Thymus (tissue), 11 donors: Measurements from ENCODE around the gene BAZ2B. TPM values are rescaled to one million over a fixed set of nuclear protein-coding genes. Genes with fewer than 3 reads are reported as not detected.

ENCODE experiments used
- DNase-seq, 9 donors: peaks; one replicate each; pipeline ENCODE4 v3.0.0-alpha.2; 2013; ENCODE audit warnings: low spot score in 9 of 9, low read depth in 6 of 9, missing footprints in 1 of 9
- H3K27ac ChIP-seq, 2 donors: one replicate each; pipeline ENCODE4 v1.5.1; 2013; ENCODE audit warnings: control low read depth in 1 of 2, low read depth in 1 of 2, low read length in 1 of 2, mild to moderate bottlenecking in 1 of 2, moderate library complexity in 1 of 2
- H3K27me3 ChIP-seq, 2 donors: one replicate each; pipeline ENCODE4 v1.5.1; 2013; ENCODE audit warnings: low read length in 1 of 2; ENCODE audit not compliant: control insufficient read depth in 2 of 2, insufficient read depth in 1 of 2
- H3K36me3 ChIP-seq, 2 donors: one replicate each; pipeline ENCODE4 v1.5.1; 2013; ENCODE audit warnings: low read length in 1 of 2, mild to moderate bottlenecking in 1 of 2, moderate library complexity in 1 of 2; ENCODE audit not compliant: control insufficient read depth in 2 of 2, insufficient read depth in 2 of 2
- H3K4me1 ChIP-seq, 2 donors: one replicate each; pipeline ENCODE4 v1.5.1; 2013; ENCODE audit warnings: low read length in 2 of 2; ENCODE audit not compliant: control insufficient read depth in 2 of 2, insufficient read depth in 2 of 2
- H3K4me3 ChIP-seq, 2 donors: one replicate each; pipeline ENCODE4 v1.5.1; 2013; ENCODE audit warnings: low read length in 2 of 2, control low read depth in 1 of 2, mild to moderate bottlenecking in 1 of 2
- H3K9me3 ChIP-seq, 2 donors: one replicate each; pipeline ENCODE4 v1.5.1; 2013; ENCODE audit warnings: low read length in 1 of 2, mild to moderate bottlenecking in 1 of 2; ENCODE audit not compliant: control insufficient read depth in 2 of 2, insufficient read depth in 1 of 2
- WGBS: extraction: QIAGEN DNeasy Blood & Tissue Kit; methylation state at CpG from one replicate; pipeline ENCODE4 v1.1.7; 2013; 5-methylcytosine and 5-hydroxymethylcytosine counted together
- polyA plus RNA-seq: library from polyadenylated mRNA; stranded (reverse); fragments of 200-250 nt; gene quantifications from one replicate; pipeline ENCODE4 v1.2.3, GENCODE V29; 2013
- total RNA-seq: library from RNA; stranded (reverse); fragments of 120-200 nt; gene quantifications from one replicate; pipeline ENCODE4 v1.2.4, GENCODE V29; 2013
- donor health status: healthy.

The BAZ2B gene
- total and polyA plus RNA-seq, 2 donors = 16.9 to 43.3 TPM

DNA sequence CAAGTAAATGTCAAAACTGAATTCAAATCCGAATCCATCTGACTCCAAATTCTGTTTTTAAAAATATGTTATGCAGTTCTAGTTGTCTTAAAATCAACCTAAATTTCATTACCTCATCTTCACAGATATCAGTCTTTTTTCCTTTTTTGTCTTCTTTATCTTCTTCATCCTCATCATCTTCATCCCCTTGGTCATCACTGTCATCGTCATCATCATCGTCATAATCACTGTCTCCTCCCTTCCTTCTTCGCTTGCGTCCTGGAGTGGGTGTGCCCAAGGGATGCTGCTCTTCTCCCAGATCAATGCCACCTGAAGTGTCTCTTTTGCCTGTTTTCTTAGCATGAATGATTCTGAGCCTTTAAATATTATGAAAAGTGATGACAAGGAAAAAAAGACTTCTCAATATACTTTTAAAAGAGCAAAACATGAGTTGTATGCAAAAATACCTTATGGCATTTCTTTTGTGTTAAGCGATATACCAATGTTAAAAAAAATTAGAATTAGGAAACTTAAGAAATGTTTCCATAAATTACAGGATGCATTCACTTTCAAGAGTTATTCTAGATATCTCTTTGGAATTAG is 233.8 kb downstream of the BAZ2B start:
- no peak overlapping the region for H3K4me3 ChIP-seq
- H3K4me1 ChIP-seq = no peaks in the 10 kb centered on the region
- DNase-seq = no peak
- peaks cover 6 to 15% of the 10 kb centered on the region in 2 donors for H3K36me3 ChIP-seq
- H3K9me3 ChIP-seq = no peaks in the 10 kb centered on the region
- WGBS = 98% methylated on average over 6 of the region's 6 CpGs
- no peak overlapping the region for H3K27ac ChIP-seq
- no peaks in the 10 kb centered on the region for H3K27me3 ChIP-seq

- H3K27me3 ChIP-seq = no peaks in the 10 kb centered on the region
- peaks cover 6 to 15% of the 10 kb centered on the region in 2 donors for H3K36me3 ChIP-seq
- H3K27ac ChIP-seq = no peak overlapping the region
- H3K9me3 ChIP-seq = no peaks in the 10 kb centered on the region
- H3K4me3 ChIP-seq = no peak overlapping the region
- DNase-seq = no peak
- H3K4me1 ChIP-seq = no peaks in the 10 kb centered on the region
Observed at GRCh38 chr2:159381574-159381973, 234.8 kb downstream of the BAZ2B start.

GRCh38 chr2:159380685-159381239 is 235.6 kb downstream of the BAZ2B start:
- 100% methylated on average over 1 of the region's 1 CpG for WGBS
- no peaks in the 10 kb centered on the region for H3K27me3 ChIP-seq
- H3K9me3 ChIP-seq = no peaks in the 10 kb centered on the region
- H3K27ac ChIP-seq = no peak overlapping the region
- peaks cover 5 to 12% of the 10 kb centered on the region in 2 donors for H3K36me3 ChIP-seq
- no peak for DNase-seq
- no peak overlapping the region for H3K4me3 ChIP-seq
- H3K4me1 ChIP-seq = no peaks in the 10 kb centered on the region

- H3K36me3 ChIP-seq = peaks cover 2 to 7% of the 10 kb centered on the region in 2 donors
- no peaks in the 10 kb centered on the region for H3K9me3 ChIP-seq
- 0% methylated on average over 1 of the region's 1 CpG for WGBS
- no peaks in the 10 kb centered on the region for H3K27me3 ChIP-seq
- no peaks in the 10 kb centered on the region for H3K4me1 ChIP-seq
- no peak overlapping the region for H3K27ac ChIP-seq
- H3K4me3 ChIP-seq = no peak overlapping the region
- DNase-seq = no peak
Observed at GRCh38 chr2:159379181-159379580, 237.2 kb downstream of the BAZ2B start.

- no peaks in the 10 kb centered on the region for H3K4me1 ChIP-seq
- DNase-seq = no peak
- H3K9me3 ChIP-seq = no peaks in the 10 kb centered on the region
- no peaks in the 10 kb centered on the region for H3K27me3 ChIP-seq
- H3K36me3 ChIP-seq = peaks cover 5 to 14% of the 10 kb centered on the region in 2 donors
- H3K4me3 ChIP-seq = no peak overlapping the region
- H3K27ac ChIP-seq = no peak overlapping the region
Observed at GRCh38 chr2:159375241-159375640, 241.1 kb downstream of the BAZ2B start.

GRCh38 chr2:159371506-159371905 is 244.8 kb downstream of the BAZ2B start:
- no peak for DNase-seq
- no peak overlapping the region for H3K4me3 ChIP-seq
- peaks cover 5 to 19% of the 10 kb centered on the region in 2 donors for H3K36me3 ChIP-seq
- 49% methylated on average over 2 of the region's 2 CpGs for WGBS
- H3K27me3 ChIP-seq = no peaks in the 10 kb centered on the region
- no peaks in the 10 kb centered on the region for H3K4me1 ChIP-seq
- H3K27ac ChIP-seq = no peak overlapping the region
- no peaks in the 10 kb centered on the region for H3K9me3 ChIP-seq

- peaks cover 8 to 13% of the 10 kb centered on the region in 2 donors for H3K36me3 ChIP-seq
- DNase-seq = no peak
- no peaks in the 10 kb centered on the region for H3K4me1 ChIP-seq
- H3K27me3 ChIP-seq = no peaks in the 10 kb centered on the region
- no peak overlapping the region for H3K27ac ChIP-seq
- H3K9me3 ChIP-seq = no peaks in the 10 kb centered on the region
- no peak overlapping the region for H3K4me3 ChIP-seq
- WGBS = 98% methylated on average over 3 of the region's 3 CpGs
Observed at GRCh38 chr2:159366538-159366937, 249.8 kb downstream of the BAZ2B start.

DNA sequence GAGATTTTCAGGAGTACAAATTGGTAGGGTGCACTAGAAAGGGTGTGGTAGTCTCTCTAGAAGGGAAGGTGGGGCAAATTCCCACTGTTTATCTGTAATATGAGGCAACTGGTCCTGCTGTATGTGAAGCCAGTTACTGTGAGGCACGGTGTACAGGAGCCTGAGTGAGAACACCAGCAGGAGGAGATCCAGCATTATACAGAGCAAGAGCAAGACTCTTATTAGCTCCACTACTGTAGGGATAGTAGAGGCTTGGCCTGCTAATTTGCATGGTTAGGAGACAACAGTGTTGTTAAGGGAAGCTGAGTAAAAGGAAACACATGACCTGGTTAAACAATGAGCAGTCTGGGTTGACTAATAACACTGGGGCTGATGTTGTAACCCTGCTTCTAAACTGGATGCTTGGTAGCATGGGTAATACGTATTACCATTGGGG is 253.5 kb downstream of the BAZ2B start:
- no peaks in the 10 kb centered on the region for H3K4me1 ChIP-seq
- H3K9me3 ChIP-seq = no peaks in the 10 kb centered on the region
- no peak for DNase-seq
- no peak overlapping the region for H3K27ac ChIP-seq
- H3K36me3 ChIP-seq = peaks cover 8 to 10% of the 10 kb centered on the region in 2 donors
- WGBS = over 99% methylated on average over 2 of the region's 2 CpGs
- no peaks in the 10 kb centered on the region for H3K27me3 ChIP-seq
- no peak overlapping the region for H3K4me3 ChIP-seq

DNA sequence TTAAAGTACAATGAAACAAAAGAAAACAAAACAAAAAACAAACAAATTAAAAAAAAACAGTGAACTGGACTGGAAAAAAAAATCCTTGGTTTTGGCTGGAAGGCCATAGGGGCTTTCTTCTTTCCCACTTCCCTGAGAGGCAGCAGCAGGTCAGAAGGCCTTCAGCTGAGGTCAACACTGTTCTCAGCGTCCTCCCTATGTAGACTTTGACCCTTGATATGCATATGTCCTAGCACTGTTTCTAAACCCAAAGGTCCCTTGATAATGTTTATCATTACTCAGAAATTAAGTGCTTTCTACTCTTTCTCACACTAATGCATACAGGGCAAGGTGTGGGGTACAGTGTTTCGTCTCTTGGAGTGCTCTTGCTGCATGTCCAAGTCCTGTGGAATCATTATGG is 254.3 kb downstream of the BAZ2B start:
- no peaks in the 10 kb centered on the region for H3K27me3 ChIP-seq
- no peak overlapping the region for H3K4me3 ChIP-seq
- 98% methylated on average over 2 of the region's 2 CpGs for WGBS
- H3K4me1 ChIP-seq = no peaks in the 10 kb centered on the region
- H3K9me3 ChIP-seq = no peaks in the 10 kb centered on the region
- H3K27ac ChIP-seq = no peak overlapping the region
- peaks cover 8% of the 10 kb centered on the region in 2 donors for H3K36me3 ChIP-seq
- DNase-seq = no peak
